HG03060 (cell line): ENCODE measurements around the gene AMT.

Experiments
- ATAC-seq: cut with Tn5 transposase; IDR thresholded peaks from one replicate; pipeline ENCODE4 v1.9.1; 2021; ENCODE audit warnings: low read depth, moderate number of reproducible peaks; ENCODE audit not compliant: unreplicated experiment

Gene AMT

GRCh38 chr3:49422379-49423248 is at the start of gene AMT:
Gene AMT (minus strand): TSS chr3:49422473. CDS start chr3:49422450, 23 bp downstream.
- ATAC-seq, result no peak

- ATAC-seq, result peak; percentile 18
Measured at GRCh38 chr3:49470714-49471420, 48.6 kb upstream of the AMT start.

GRCh38 chr3:49469936-49470713 is 47.9 kb upstream of the AMT start, which contains the start of gene DAG1:
Gene DAG1 (plus strand): TSS chr3:49470267. CDS start chr3:49510535, 40,268 bp downstream.
- peak; percentile 48 for ATAC-seq

GRCh38 chr3:49469037-49469935 is 47.0 kb upstream of the AMT start:
- ATAC-seq, result peak; percentile 12

GRCh38 chr3:49466085-49466484 is 43.8 kb upstream of the AMT start:
- no peak for ATAC-seq

- ATAC-seq, result no peak
Measured at GRCh38 chr3:49465270-49466034, 43.2 kb upstream of the AMT start.

- no peak for ATAC-seq
Measured at GRCh38 chr3:49462222-49462621, 39.9 kb upstream of the AMT start.

- no peak for ATAC-seq
Measured at GRCh38 chr3:49461443-49462171, 39.3 kb upstream of the AMT start.

- ATAC-seq, result no peak
Measured at GRCh38 chr3:49460956-49461355, 38.7 kb upstream of the AMT start.

- no peak for ATAC-seq
Measured at GRCh38 chr3:49460188-49460890, 38.1 kb upstream of the AMT start.

- ATAC-seq, result no peak
Measured at GRCh38 chr3:49456466-49456865, 34.2 kb upstream of the AMT start.

- ATAC-seq, result no peak
Measured at GRCh38 chr3:49454898-49455681, 32.8 kb upstream of the AMT start.

- ATAC-seq, result no peak
Measured at GRCh38 chr3:49454458-49454857, 32.2 kb upstream of the AMT start.

GRCh38 chr3:49453621-49454020 is 31.3 kb upstream of the AMT start:
- ATAC-seq, result no peak

- no peak for ATAC-seq
Measured at GRCh38 chr3:49445391-49445790, 23.1 kb upstream of the AMT start.

GRCh38 chr3:49434731-49435130 is 12.5 kb upstream of the AMT start:
- no peak for ATAC-seq

GRCh38 chr3:49428752-49429080 is 6.4 kb upstream of the AMT start:
- ATAC-seq, result no peak
